Fibroblast of villous mesenchyme (primary cell): ENCODE measurements around the gene SCAP. TPM values are rescaled to one million over a fixed set of nuclear protein-coding genes. Genes with fewer than 3 reads are reported as not detected.

Experiments used
- DNase-seq: peaks from one replicate; pipeline ENCODE4 v3.0.0-alpha.2; 2010; ENCODE audit warnings: low read depth
- H3K4me3 ChIP-seq: 2 replicates; pipeline ENCODE4 v1.5.1; 2011; ENCODE audit warnings: low read depth, mild to moderate bottlenecking, low read length
- CTCF ChIP-seq: IDR thresholded peaks from 2 replicates; pipeline ENCODE4 v1.5.1; 2012; ENCODE audit warnings: low read depth, mild to moderate bottlenecking, low read length; ENCODE audit not compliant: insufficient read depth
- total RNA-seq: library from RNA; depleted of rRNA; stranded (reverse); fragments of >200 nt; gene quantifications from 2 replicates; pipeline ENCODE4 v1.2.3, GENCODE V29; 2012

Gene SCAP
- total RNA-seq, 1 donor: 66.5 TPM

GRCh38 chr3:47424434-47425382 lies 51.0 kb downstream of the SCAP start:
- no peak overlapping the region for H3K4me3 ChIP-seq
- TF ChIP-seq CTCF: no peak
- peak; percentile 21 for DNase-seq

- DNase-seq: no peak
- no peak for TF ChIP-seq CTCF
- H3K4me3 ChIP-seq: no peak overlapping the region
Measured at GRCh38 chr3:47423548-47424145, 52.1 kb downstream of the SCAP start.

- no peak for TF ChIP-seq CTCF
- H3K4me3 ChIP-seq: no peak overlapping the region
- DNase-seq: no peak
Measured at GRCh38 chr3:47422743-47423142, 53.0 kb downstream of the SCAP start.

- H3K4me3 ChIP-seq: no peak overlapping the region
- peak; percentile 34 for TF ChIP-seq CTCF
- no peak for DNase-seq
Measured at GRCh38 chr3:47421741-47422649, 53.7 kb downstream of the SCAP start.

GRCh38 chr3:47420511-47421484 lies 54.9 kb downstream of the SCAP start:
- H3K4me3 ChIP-seq: no peak overlapping the region
- peak; percentile 87 for DNase-seq
- TF ChIP-seq CTCF: peak; percentile 96
